Activated CD8-positive, alpha-beta T cell treated with anti-CD3 and anti-CD28 coated beads for 36 hours (primary cell): ENCODE measurements around the gene SPANXN1. TPM values are rescaled to one million over a fixed set of nuclear protein-coding genes. Genes with fewer than 3 reads are reported as not detected.
"Not testable (repeated sequence)": the region's sequence is repeated elsewhere in the genome, so short reads cannot be mapped to it uniquely, and the experiment has no call there.

ENCODE experiments used
- ATAC-seq: fragments of 200-7000 bp; cut with Tn5 transposase; one replicate; pipeline ENCODE4 v1.10.0; 2021; ENCODE audit warnings: mild to moderate bottlenecking, moderate library complexity
- CTCF ChIA-PET: fragments of 350-600 bp; sonication (Branson Sonifier 250); formaldehyde crosslinking; loops from one replicate; lab custom pipeline; 2021; ENCODE audit warnings: antibody characterized with exemption; lab: Charles Lee
- POLR2A ChIA-PET: fragments of 350-600 bp; sonication (Branson Sonifier 250); formaldehyde crosslinking; loops from one replicate; lab custom pipeline; 2021; ENCODE audit warnings: antibody characterized with exemption; lab: Charles Lee
- DNase-seq: peaks from one replicate; pipeline ENCODE4 v3.0.0-alpha.2; 2020
- H3K27ac Mint-ChIP-seq: one replicate; pipeline ENCODE4 v1.8.0; 2021; ENCODE audit warnings: mild to moderate bottlenecking, mixed read lengths
- H3K27me3 Mint-ChIP-seq: one replicate; pipeline ENCODE4 v1.8.0; 2021; ENCODE audit warnings: mixed read lengths
- H3K36me3 Mint-ChIP-seq: one replicate; pipeline ENCODE4 v1.8.0; 2021; ENCODE audit warnings: low read depth, mixed read lengths
- H3K4me1 Mint-ChIP-seq: one replicate; pipeline ENCODE4 v1.8.0; 2021; ENCODE audit warnings: low read depth, mixed read lengths
- H3K4me3 Mint-ChIP-seq: one replicate; pipeline ENCODE4 v1.8.0; 2021; ENCODE audit warnings: mild to moderate bottlenecking, moderate library complexity, mixed read lengths
- H3K9me3 Mint-ChIP-seq: one replicate; pipeline ENCODE4 v1.8.0; 2021; ENCODE audit warnings: mixed read lengths
- CTCF ChIP-seq: fragments of 200-600 bp; IDR thresholded peaks from one replicate; pipeline ENCODE4 v1.8.0; 2022; ENCODE audit warnings: antibody characterized with exemption, mild to moderate bottlenecking
- intact Hi-C: fragments of 100-400 bp; cut with micrococcal nuclease; formaldehyde crosslinking; loops from one replicate; pipeline ENCODE4 v1.10.0; 2022
- total RNA-seq, 2 experiments: library from RNA; stranded (reverse); gene quantifications; one replicate each; pipeline ENCODE4 v1.2.3, GENCODE V29; 2021

The SPANXN1 gene, protein sequence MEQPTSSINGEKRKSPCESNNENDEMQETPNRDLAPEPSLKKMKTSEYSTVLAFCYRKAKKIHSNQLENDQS
- total RNA-seq, result not detected

DNA sequence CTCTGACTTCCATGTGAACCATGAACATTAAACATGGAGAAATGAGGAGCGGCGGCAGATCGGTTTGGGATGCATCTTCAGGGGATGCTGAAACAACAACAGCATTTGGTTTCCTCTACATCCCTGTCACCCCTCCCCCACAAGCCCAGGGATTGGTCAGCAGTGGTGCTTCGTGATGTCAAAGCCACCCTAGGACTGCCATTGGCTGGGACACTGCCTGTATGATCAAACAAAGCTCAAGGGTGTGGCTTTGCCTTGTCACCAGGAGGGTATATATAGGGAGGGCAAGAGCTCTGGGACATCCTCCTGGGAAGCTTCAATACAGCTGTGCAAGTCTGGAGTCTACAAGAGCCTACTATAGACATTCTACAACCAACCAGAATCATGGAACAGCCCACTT, at the start of gene SPANXN1:
Gene SPANXN1, plus strand, starts transcription at position 301 of the 400 bp plus-strand sequence. Its CDS starts 84 bp downstream, at position 385.
- H3K27ac Mint-ChIP-seq, DNase-seq, ATAC-seq, CTCF ChIA-PET, POLR2A ChIA-PET, H3K36me3 Mint-ChIP-seq, H3K4me3 Mint-ChIP-seq, H3K27me3 Mint-ChIP-seq, H3K4me1 Mint-ChIP-seq, H3K9me3 Mint-ChIP-seq, intact Hi-C loops: not testable (repeated sequence)

GRCh38 chrX:145199078-145199477, 48.2 kb upstream of the SPANXN1 start:
- no peak overlapping the region for H3K27ac Mint-ChIP-seq
- CTCF ChIA-PET, result no interaction called here
- DNase-seq, result no peak

GRCh38 chrX:145213504-145213903, 33.8 kb upstream of the SPANXN1 start:
- no peaks in the 10 kb centered on the region for H3K4me1 Mint-ChIP-seq
- no peak for TF ChIP-seq CTCF
- CTCF ChIA-PET, result no interaction called here
- intact Hi-C loops, result no loop called here
- no peak overlapping the region for H3K27ac Mint-ChIP-seq
- no peak for ATAC-seq
- H3K27me3 Mint-ChIP-seq, result no peaks in the 10 kb centered on the region
- POLR2A ChIA-PET, result no interaction called here
- peak; percentile 8 for DNase-seq
- no peaks in the 10 kb centered on the region for H3K36me3 Mint-ChIP-seq
- H3K4me3 Mint-ChIP-seq, result no peak overlapping the region
- H3K9me3 Mint-ChIP-seq, result no peaks in the 10 kb centered on the region

More at GRCh38 chrX:145199078-145199477, 48.2 kb upstream of the SPANXN1 start:
- Mint-ChIP-seq H3K4me1 (no peaks in the 10 kb centered on the region), H3K4me3 (no peak overlapping the region), H3K9me3 (peaks cover 4% of the 10 kb centered on the region), H3K27me3 (no peaks in the 10 kb centered on the region), H3K36me3 (no peaks in the 10 kb centered on the region)
- POLR2A ChIA-PET, result no interaction called here
- ATAC-seq, result no peak
- TF ChIP-seq CTCF, result no peak
- intact Hi-C loops, result no loop called here

GRCh38 chrX:145292218-145292617, 44.9 kb downstream of the SPANXN1 start:
- Mint-ChIP-seq H3K9me3 (peaks cover 2% of the 10 kb centered on the region), H3K36me3 (no peaks in the 10 kb centered on the region), H3K27me3 (no peaks in the 10 kb centered on the region), H3K27ac (no peak overlapping the region), H3K4me1 (no peaks in the 10 kb centered on the region), H3K4me3 (no peak overlapping the region)
- TF ChIP-seq CTCF, result no peak
- DNase-seq, result no peak
- intact Hi-C loops, result no loop called here
- ChIA-PET CTCF (no interaction called here), POLR2A (no interaction called here)
- no peak for ATAC-seq
